Vagina (tissue), 2 donors: Measurements from ENCODE around the gene IL32. TPM values are rescaled to one million over a fixed set of nuclear protein-coding genes. Genes with fewer than 3 reads are reported as not detected.
A peak's percentile ranks its signal among the peaks of the same experiment; 100 is the strongest.
"Not testable (repeated sequence)": the region's sequence is repeated elsewhere in the genome, so short reads cannot be mapped to it uniquely, and the experiment has no call there.

Experiments
- DNase-seq, 2 donors: peaks; one replicate each; pipeline ENCODE4 v3.0.0-alpha.2; 2017; ENCODE audit errors: extremely low spot score in 2 of 2
- H3K27ac ChIP-seq: fragments of 200-600 bp; sonication (generic); one replicate; pipeline ENCODE4 v1.5.1; 2019
- H3K27me3 ChIP-seq: fragments of 200-600 bp; sonication (generic); one replicate; pipeline ENCODE4 v1.5.1; 2019
- H3K36me3 ChIP-seq, 2 donors: fragments of 200-600 bp; sonication (generic); one replicate each; pipeline ENCODE4 v1.5.1; 2017 to 2019
- H3K4me1 ChIP-seq: fragments of 200-600 bp; sonication (generic); one replicate; pipeline ENCODE4 v1.5.1; 2019
- H3K4me3 ChIP-seq, 2 donors: fragments of 200-600 bp; sonication (generic); 1 replicate in 1 of 2; 2 replicates in 1 of 2; pipeline ENCODE4 v1.5.1; 2016 to 2019
- H3K9me3 ChIP-seq: fragments of 200-600 bp; sonication (generic); one replicate; pipeline ENCODE4 v1.5.1; 2019
- POLR2A ChIP-seq, 2 donors: fragments of 450-650 bp; IDR thresholded peaks; one replicate each; pipeline ENCODE4 v1.6.1; 2017; ENCODE audit warnings: antibody characterized with exemption in 2 of 2, mild to moderate bottlenecking in 2 of 2, moderate library complexity in 2 of 2
- POLR2AphosphoS5 ChIP-seq, 2 donors: sonication (generic); formaldehyde crosslinking; IDR thresholded peaks; one replicate each; pipeline ENCODE4 v1.9.0; 2017; ENCODE audit warnings: antibody characterized with exemption in 2 of 2, mild to moderate bottlenecking in 2 of 2, low read depth in 1 of 2; ENCODE audit not compliant: insufficient read depth in 1 of 2
- intact Hi-C: fragments of 100-400 bp; cut with DNase I; formaldehyde crosslinking; loops from one replicate; pipeline ENCODE4 v1.15.1; 2023
- total RNA-seq: library from RNA; depleted of rRNA; stranded (reverse); fragments of >200 nt; gene quantifications from one replicate; pipeline ENCODE4 v1.2.3, GENCODE V29; 2016
- TF ChIP-seq, protein P1 (sequence below), 3 experiments: fragments of 450-650 bp in 2 of 3; fragments of 200-600 bp in 1 of 3; sonication (generic) in 1 of 3; IDR thresholded peaks; one replicate each; pipeline ENCODE4 v1.5.1; 2017 to 2019; ENCODE audit warnings: antibody characterized with exemption in 3 of 3, mild to moderate bottlenecking in 2 of 3, moderate library complexity in 2 of 3

Gene IL32
- total RNA-seq, 1 donor from 2014 or later: 13.0 TPM

- no peaks in the 10 kb centered on the region for H3K27me3 ChIP-seq
- DNase-seq: peak in 1 of 2 donors; percentile 74
- no peak overlapping the region for H3K4me3 ChIP-seq
- intact Hi-C loops: no loop called here
- H3K27ac ChIP-seq: no peak overlapping the region
- no peaks in the 10 kb centered on the region for H3K9me3 ChIP-seq
- no peaks in the 10 kb centered on the region for H3K36me3 ChIP-seq
- H3K4me1 ChIP-seq: no peaks in the 10 kb centered on the region
- TF ChIP-seq, protein P1, sequence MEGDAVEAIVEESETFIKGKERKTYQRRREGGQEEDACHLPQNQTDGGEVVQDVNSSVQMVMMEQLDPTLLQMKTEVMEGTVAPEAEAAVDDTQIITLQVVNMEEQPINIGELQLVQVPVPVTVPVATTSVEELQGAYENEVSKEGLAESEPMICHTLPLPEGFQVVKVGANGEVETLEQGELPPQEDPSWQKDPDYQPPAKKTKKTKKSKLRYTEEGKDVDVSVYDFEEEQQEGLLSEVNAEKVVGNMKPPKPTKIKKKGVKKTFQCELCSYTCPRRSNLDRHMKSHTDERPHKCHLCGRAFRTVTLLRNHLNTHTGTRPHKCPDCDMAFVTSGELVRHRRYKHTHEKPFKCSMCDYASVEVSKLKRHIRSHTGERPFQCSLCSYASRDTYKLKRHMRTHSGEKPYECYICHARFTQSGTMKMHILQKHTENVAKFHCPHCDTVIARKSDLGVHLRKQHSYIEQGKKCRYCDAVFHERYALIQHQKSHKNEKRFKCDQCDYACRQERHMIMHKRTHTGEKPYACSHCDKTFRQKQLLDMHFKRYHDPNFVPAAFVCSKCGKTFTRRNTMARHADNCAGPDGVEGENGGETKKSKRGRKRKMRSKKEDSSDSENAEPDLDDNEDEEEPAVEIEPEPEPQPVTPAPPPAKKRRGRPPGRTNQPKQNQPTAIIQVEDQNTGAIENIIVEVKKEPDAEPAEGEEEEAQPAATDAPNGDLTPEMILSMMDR (IDR thresholded peaks at IDR 0.05): no peak
- TF ChIP-seq POLR2AphosphoS5 (IDR thresholded peaks at IDR 0.05; ENCODE audit: insufficient read depth in 1 of 2, low read depth in 1 of 2) (no peak), POLR2A (IDR thresholded peaks at IDR 0.05) (no peak)
Measured at GRCh38 chr16:3073448-3073847, 8.0 kb downstream of the IL32 start.

DNA sequence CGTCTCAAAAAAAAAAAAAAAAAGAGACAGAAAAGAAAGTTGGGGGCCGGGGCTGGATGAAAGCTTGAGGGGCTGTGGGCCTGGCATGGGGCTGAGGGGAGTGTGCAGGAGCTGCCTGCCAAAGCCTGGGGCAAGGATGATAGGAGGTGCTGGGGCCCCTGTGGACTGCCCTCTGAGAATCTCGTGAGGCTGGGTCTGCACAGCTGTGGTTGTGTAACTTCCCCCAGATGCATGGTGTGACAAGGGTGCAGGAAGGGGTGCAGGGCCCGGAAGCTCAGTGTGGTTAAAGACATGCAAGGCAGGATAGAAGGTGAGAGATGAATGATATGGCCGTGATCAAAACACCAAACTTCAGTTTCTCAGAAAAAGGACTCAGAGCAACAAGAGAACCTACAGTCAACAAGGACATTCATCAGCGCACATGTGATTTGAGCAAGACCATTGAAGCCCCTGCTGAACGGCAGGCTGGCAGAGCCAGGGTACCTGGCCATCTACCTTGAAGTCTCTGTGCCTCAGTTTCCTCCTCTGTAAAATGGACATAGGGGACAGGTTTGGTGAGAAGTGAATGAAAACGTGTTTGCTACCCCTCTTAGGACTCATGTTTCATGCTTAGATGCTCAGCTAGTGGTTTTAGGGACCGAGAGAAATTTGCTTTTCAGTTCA lies 9.6 kb downstream of the IL32 start:
- no peaks in the 10 kb centered on the region for H3K36me3 ChIP-seq
- H3K27ac ChIP-seq: no peak overlapping the region
- intact Hi-C loops: no loop called here
- no peaks in the 10 kb centered on the region for H3K27me3 ChIP-seq
- no peak overlapping the region for H3K4me3 ChIP-seq
- TF ChIP-seq POLR2AphosphoS5 (IDR thresholded peaks at IDR 0.05; ENCODE audit: insufficient read depth in 1 of 2, low read depth in 1 of 2) (no peak), POLR2A (IDR thresholded peaks at IDR 0.05) (no peak)
- TF ChIP-seq, protein P1 (IDR thresholded peaks at IDR 0.05): no peak
- no peak for DNase-seq
- no peaks in the 10 kb centered on the region for H3K4me1 ChIP-seq
- H3K9me3 ChIP-seq: no peaks in the 10 kb centered on the region

GRCh38 chr16:3075523-3075915 lies 10.1 kb downstream of the IL32 start:
- no peak overlapping the region for H3K27ac ChIP-seq
- DNase-seq: peak in 1 of 2 donors; percentile 88
- intact Hi-C loops: no loop called here
- no peaks in the 10 kb centered on the region for H3K4me1 ChIP-seq
- H3K9me3 ChIP-seq: no peaks in the 10 kb centered on the region
- no peak overlapping the region for H3K4me3 ChIP-seq
- TF ChIP-seq, protein P1 (IDR thresholded peaks at IDR 0.05): no peak
- no peak for TF ChIP-seq POLR2AphosphoS5 (IDR thresholded peaks at IDR 0.05; ENCODE audit: insufficient read depth in 1 of 2, low read depth in 1 of 2)
- no peak for TF ChIP-seq POLR2A (IDR thresholded peaks at IDR 0.05)
- no peaks in the 10 kb centered on the region for H3K27me3 ChIP-seq
- H3K36me3 ChIP-seq: no peaks in the 10 kb centered on the region

GRCh38 chr16:3075946-3076345 lies 10.5 kb downstream of the IL32 start:
- H3K27ac ChIP-seq, H3K4me3 ChIP-seq, H3K27me3 ChIP-seq, H3K4me1 ChIP-seq, H3K9me3 ChIP-seq, DNase-seq, intact Hi-C loops, H3K36me3 ChIP-seq: not testable (repeated sequence)

DNA sequence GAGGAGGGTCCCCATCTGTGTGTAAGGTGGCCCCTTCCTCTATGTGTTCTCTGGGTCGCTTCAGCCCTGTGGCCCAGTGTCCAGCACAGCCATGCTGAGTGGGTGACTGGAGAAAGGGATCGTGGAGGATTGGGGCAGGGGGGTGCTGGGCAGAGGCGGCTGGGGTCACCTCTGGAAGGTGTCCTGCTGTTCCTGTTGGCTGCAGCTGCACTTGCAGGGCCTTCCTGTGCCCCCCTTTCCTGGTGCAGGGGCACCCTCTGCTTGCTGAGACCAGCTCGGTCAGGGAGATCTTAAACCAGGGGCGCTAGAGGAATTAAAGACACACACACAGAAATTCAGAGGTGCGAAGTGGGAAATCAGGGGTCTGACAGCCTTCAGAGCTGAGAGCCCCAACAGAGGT lies 11.1 kb downstream of the IL32 start:
- Histone ChIP-seq H3K36me3 (no peaks in the 10 kb centered on the region), H3K27me3 (no peaks in the 10 kb centered on the region), H3K4me1 (no peaks in the 10 kb centered on the region), H3K9me3 (no peaks in the 10 kb centered on the region), H3K4me3 (no peak overlapping the region), H3K27ac (no peak overlapping the region)
- TF ChIP-seq POLR2A (IDR thresholded peaks at IDR 0.05) (no peak), POLR2AphosphoS5 (IDR thresholded peaks at IDR 0.05; ENCODE audit: insufficient read depth in 1 of 2, low read depth in 1 of 2) (no peak)
- TF ChIP-seq, protein P1 (IDR thresholded peaks at IDR 0.05): no peak
- peak in 1 of 2 donors; percentile 84 for DNase-seq
- intact Hi-C loops: no loop called here
